ENCODE data around the gene SOD1.

DNA sequence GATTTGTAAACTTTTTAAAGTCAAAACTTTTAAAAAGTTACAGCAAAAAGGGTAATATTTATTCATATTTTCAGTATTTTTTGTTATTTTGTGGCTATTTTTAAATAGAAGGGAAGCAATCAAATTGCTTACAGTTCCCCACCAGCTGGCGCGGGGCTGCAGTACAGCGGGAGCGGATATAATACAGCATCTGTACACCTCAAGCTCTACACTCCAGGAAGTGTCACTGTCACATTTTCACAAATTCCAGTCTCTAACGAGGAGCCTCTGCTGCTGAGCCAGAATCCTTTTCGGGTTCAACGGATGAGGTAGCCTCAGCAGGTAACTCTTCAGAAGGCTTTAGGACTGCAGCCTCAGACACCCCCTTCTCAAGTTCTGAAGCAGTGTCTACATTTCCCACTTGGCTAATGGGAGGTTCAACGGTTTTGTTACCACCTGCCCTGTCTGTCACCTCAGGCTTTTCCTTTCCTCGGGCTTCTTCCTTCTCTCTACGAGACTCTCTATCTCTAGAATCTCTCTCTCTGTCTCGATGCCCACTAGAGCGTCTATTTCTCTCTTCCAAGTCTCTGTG, 11.7 kb downstream of the SOD1 start:
- TF ChIP-seq CTCF (IDR thresholded peaks at IDR 0.05) (no peak), POLR2A (IDR thresholded peaks at IDR 0.05) (no peak)
